ENCODE measurements around the gene OR3A1.
"Not testable (repeated sequence)": the region's sequence is repeated elsewhere in the genome, so short reads cannot be mapped to it uniquely, and the experiment has no call there.

OR3A1 gene

DNA sequence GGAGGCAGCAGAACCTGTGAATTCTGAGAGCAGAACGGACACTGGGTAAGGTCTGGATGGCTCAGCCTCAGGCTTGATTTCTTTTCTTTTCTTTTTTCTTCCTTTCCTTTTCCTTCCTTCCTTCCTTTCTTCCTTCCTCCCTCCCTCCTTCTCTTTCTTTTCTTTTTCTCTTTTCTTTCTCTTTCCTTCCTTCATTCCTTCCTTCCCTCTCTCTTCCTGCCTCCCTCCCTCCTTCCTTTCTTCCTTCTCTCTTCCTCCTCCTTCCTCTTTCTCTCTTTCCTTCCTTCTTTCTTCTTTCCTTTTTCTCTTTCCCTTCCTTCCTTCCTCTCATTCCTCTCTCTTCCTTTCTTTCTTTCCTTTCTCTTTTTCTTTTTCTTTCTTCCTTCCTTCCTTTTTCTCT lies 38.0 kb downstream of the OR3A1 start:
- Histone ChIP-seq H3K27me3 (replicated peaks; ENCODE audit: control insufficient read depth, insufficient read depth, low read length) (no peaks in the 10 kb centered on the region), H3K4me1 (ENCODE audit: control insufficient read depth, insufficient read depth, low read length) (no peaks in the 10 kb centered on the region), H3K36me3 (ENCODE audit: control insufficient read depth, insufficient read depth, low read length, severe bottlenecking) (no peaks in the 10 kb centered on the region), H3K9ac (ENCODE audit: low read length) (no peak overlapping the region), H3K4me3 (ENCODE audit: low read length) (no peak overlapping the region), H3K9me3 (ENCODE audit: control insufficient read depth, low read length) (no peaks in the 10 kb centered on the region)
- no peak for DNase-seq (ENCODE audit: low read depth)

DNA sequence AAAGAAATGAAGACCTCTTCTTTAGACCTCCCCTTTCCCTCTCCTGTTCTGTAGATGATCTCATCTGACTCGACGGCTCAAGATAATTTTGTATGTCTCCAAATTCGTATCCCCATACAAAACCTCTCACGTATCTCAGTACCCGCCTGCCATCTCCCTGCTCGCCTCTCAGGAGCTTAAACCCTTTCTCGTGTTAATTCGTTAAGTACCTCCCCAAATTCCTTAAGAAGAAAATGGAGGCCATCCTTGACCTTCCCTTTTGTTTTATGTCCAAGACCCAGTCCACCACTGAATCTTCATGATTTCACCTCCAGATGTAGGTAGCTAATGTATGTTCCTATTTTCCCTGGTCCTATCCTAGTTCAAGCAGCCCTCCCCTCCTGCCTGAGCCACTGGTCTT lies 41.6 kb downstream of the OR3A1 start:
- no peak overlapping the region for H3K4me3 ChIP-seq (ENCODE audit: low read length)
- no peak for DNase-seq (ENCODE audit: low read depth)
- no peaks in the 10 kb centered on the region for H3K4me1 ChIP-seq (ENCODE audit: control insufficient read depth, insufficient read depth, low read length)
- H3K36me3 ChIP-seq (ENCODE audit: control insufficient read depth, insufficient read depth, low read length, severe bottlenecking) = no peaks in the 10 kb centered on the region
- no peaks in the 10 kb centered on the region for H3K9me3 ChIP-seq (ENCODE audit: control insufficient read depth, low read length)
- no peak overlapping the region for H3K9ac ChIP-seq (ENCODE audit: low read length)
- H3K27me3 ChIP-seq (replicated peaks; ENCODE audit: control insufficient read depth, insufficient read depth, low read length) = no peaks in the 10 kb centered on the region

DNA sequence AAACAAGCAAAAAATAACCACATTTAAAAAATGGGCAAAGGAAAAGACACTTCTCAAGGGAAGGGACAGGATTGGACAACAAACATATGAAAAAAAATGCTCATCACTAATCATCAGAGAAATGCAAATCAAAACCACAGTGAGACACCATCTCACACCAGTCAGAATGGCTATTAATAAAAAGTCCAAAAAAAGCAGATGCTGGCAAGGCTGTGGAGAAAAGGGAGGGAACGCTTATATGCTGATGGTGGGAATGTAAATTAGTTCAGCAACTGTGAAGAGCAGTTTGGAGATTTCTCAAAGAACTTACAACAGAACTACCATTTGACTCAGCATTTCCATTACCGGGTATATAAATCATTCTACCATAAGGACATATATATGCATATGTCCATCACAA lies 49.1 kb downstream of the OR3A1 start:
- H3K9ac ChIP-seq (ENCODE audit: low read length); DNase-seq (ENCODE audit: low read depth); H3K4me1 ChIP-seq (ENCODE audit: control insufficient read depth, insufficient read depth, low read length); H3K27me3 ChIP-seq (replicated peaks; ENCODE audit: control insufficient read depth, insufficient read depth, low read length); H3K4me3 ChIP-seq (ENCODE audit: low read length); H3K36me3 ChIP-seq (ENCODE audit: control insufficient read depth, insufficient read depth, low read length, severe bottlenecking); H3K9me3 ChIP-seq (ENCODE audit: control insufficient read depth, low read length): not testable (repeated sequence)

DNA sequence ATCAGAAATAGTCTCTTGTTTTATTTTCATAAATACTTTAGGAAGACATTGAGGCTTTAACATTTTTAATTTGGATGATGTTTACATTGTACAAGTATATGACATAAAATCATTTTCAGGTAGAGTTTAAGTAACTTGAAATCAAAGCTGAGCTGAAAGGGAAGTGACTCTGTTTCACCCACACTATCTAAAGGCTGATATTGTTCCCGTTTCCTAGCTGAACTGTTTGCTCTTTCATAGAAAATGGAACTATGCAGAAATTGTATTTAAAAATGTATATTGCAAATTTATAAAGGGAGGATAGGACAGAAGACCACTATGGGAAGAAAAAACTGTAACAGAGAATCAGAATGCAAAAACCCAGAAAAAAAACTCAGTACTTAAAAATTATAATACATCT lies 53.3 kb downstream of the OR3A1 start:
- H3K27me3 ChIP-seq (replicated peaks; ENCODE audit: control insufficient read depth, insufficient read depth, low read length); H3K9me3 ChIP-seq (ENCODE audit: control insufficient read depth, low read length); H3K4me3 ChIP-seq (ENCODE audit: low read length); H3K4me1 ChIP-seq (ENCODE audit: control insufficient read depth, insufficient read depth, low read length); H3K36me3 ChIP-seq (ENCODE audit: control insufficient read depth, insufficient read depth, low read length, severe bottlenecking); H3K9ac ChIP-seq (ENCODE audit: low read length); DNase-seq (ENCODE audit: low read depth): not testable (repeated sequence)

- not testable (repeated sequence) for H3K27me3 ChIP-seq (replicated peaks; ENCODE audit: control insufficient read depth, insufficient read depth, low read length); H3K9me3 ChIP-seq (ENCODE audit: control insufficient read depth, low read length); H3K4me1 ChIP-seq (ENCODE audit: control insufficient read depth, insufficient read depth, low read length); H3K4me3 ChIP-seq (ENCODE audit: low read length); H3K36me3 ChIP-seq (ENCODE audit: control insufficient read depth, insufficient read depth, low read length, severe bottlenecking); DNase-seq (ENCODE audit: low read depth); H3K9ac ChIP-seq (ENCODE audit: low read length)
These were observed 57.1 kb downstream of the OR3A1 start for GRCh38 chr17:3241044-3241443.

Measured in adipocyte (in vitro differentiated cells).